CD4-positive, alpha-beta T cell treated with Interleukin-6 at 100 ng/mL for 8 hours (primary cell): ENCODE results near the gene TAP2.
"Not testable (repeated sequence)": the region's sequence is repeated elsewhere in the genome, so short reads cannot be mapped to it uniquely, and the experiment has no call there.

ENCODE experiments used
- DNase-seq: peaks from one replicate; pipeline ENCODE4 v3.0.0-alpha.2; 2020; ENCODE audit warnings: mixed read lengths, low spot score

TAP2 gene

GRCh38 chr6:32835167-32835893 is 3.2 kb downstream of the TAP2 start:
- no peak for DNase-seq

GRCh38 chr6:32833664-32834063 is 4.9 kb downstream of the TAP2 start:
- no peak for DNase-seq

GRCh38 chr6:32832535-32832934 is 6.0 kb downstream of the TAP2 start:
- DNase-seq: no peak

GRCh38 chr6:32830936-32831335 is 7.6 kb downstream of the TAP2 start:
- no peak for DNase-seq

- DNase-seq: no peak
These were observed 8.5 kb downstream of the TAP2 start for GRCh38 chr6:32830017-32830416.

- no peak for DNase-seq
These were observed 9.0 kb downstream of the TAP2 start for GRCh38 chr6:32829495-32829894.

GRCh38 chr6:32827025-32827424 is 11.5 kb downstream of the TAP2 start:
- DNase-seq: no peak

- DNase-seq: no peak
These were observed 12.6 kb downstream of the TAP2 start for GRCh38 chr6:32825966-32826365.

GRCh38 chr6:32819729-32820128 is 18.8 kb downstream of the TAP2 start:
- DNase-seq: no peak

- no peak for DNase-seq
These were observed 19.7 kb downstream of the TAP2 start for GRCh38 chr6:32818867-32819266.

GRCh38 chr6:32816746-32817204 is 21.8 kb downstream of the TAP2 start, which contains the start of gene HLA-DOB:
HLA-DOB (minus strand) TSS chr6:32817002; CDS start chr6:32816951, 51 bp downstream.
- DNase-seq: no peak

GRCh38 chr6:32815996-32816395 is 22.5 kb downstream of the TAP2 start:
- no peak for DNase-seq

GRCh38 chr6:32815115-32815514 is 23.4 kb downstream of the TAP2 start:
- no peak for DNase-seq

- DNase-seq: no peak
These were observed 24.4 kb downstream of the TAP2 start for GRCh38 chr6:32814145-32814544.

GRCh38 chr6:32809171-32809570 is 29.4 kb downstream of the TAP2 start:
- no peak for DNase-seq

GRCh38 chr6:32807020-32807580 is 31.4 kb downstream of the TAP2 start:
- no peak for DNase-seq

GRCh38 chr6:32805404-32805803 is 33.1 kb downstream of the TAP2 start:
- not testable (repeated sequence) for DNase-seq

GRCh38 chr6:32803416-32803815 is 35.1 kb downstream of the TAP2 start:
- no peak for DNase-seq

- no peak for DNase-seq
These were observed 38.8 kb downstream of the TAP2 start for GRCh38 chr6:32799740-32800139.

GRCh38 chr6:32799168-32799567 is 39.4 kb downstream of the TAP2 start:
- DNase-seq: no peak

- peak; percentile 63 for DNase-seq
These were observed 41.4 kb downstream of the TAP2 start for GRCh38 chr6:32796848-32797776.

- no peak for DNase-seq
These were observed 44.0 kb downstream of the TAP2 start for GRCh38 chr6:32794510-32794909.
